ENCODE results near the gene PARD3B.

- TF ChIP-seq POLR2A (IDR thresholded peaks at IDR 0.05) (no peak), CTCF (IDR thresholded peaks at IDR 0.05) (no peak)
These were observed 118.6 kb downstream of the PARD3B start for GRCh38 chr2:204663816-204664425.
